Subcutaneous abdominal adipose tissue (tissue), 5 donors: Measurements from ENCODE around the gene CA10.

ENCODE experiments used
- H3K27ac ChIP-seq: one replicate; pipeline ENCODE4 v1.7.0; 2013; ENCODE audit warnings: low read depth, mild to moderate bottlenecking, inconsistent platforms, low read length, moderate library complexity
- H3K27me3 ChIP-seq, 5 donors: one replicate each; pipeline ENCODE4 v1.7.0; 2013; ENCODE audit warnings: low read length in 5 of 5, inconsistent platforms in 1 of 5; ENCODE audit not compliant: control insufficient read depth in 5 of 5, insufficient read depth in 4 of 5
- H3K36me3 ChIP-seq, 5 donors: one replicate each; pipeline ENCODE4 v1.7.0; 2013; ENCODE audit warnings: low read length in 5 of 5; ENCODE audit not compliant: control insufficient read depth in 5 of 5, insufficient read depth in 5 of 5
- H3K4me1 ChIP-seq, 5 donors: one replicate each; pipeline ENCODE4 v1.7.0; 2013; ENCODE audit warnings: low read length in 5 of 5, mild to moderate bottlenecking in 3 of 5, moderate library complexity in 1 of 5; ENCODE audit not compliant: control insufficient read depth in 5 of 5, insufficient read depth in 5 of 5
- H3K4me3 ChIP-seq, 5 donors: one replicate each; pipeline ENCODE4 v1.7.0; 2013; ENCODE audit warnings: low read length in 5 of 5, low read depth in 1 of 5
- H3K9ac ChIP-seq, 5 donors: one replicate each; pipeline ENCODE4 v1.7.0; 2013; ENCODE audit warnings: low read length in 5 of 5, mild to moderate bottlenecking in 4 of 5, moderate library complexity in 3 of 5
- H3K9me3 ChIP-seq, 5 donors: one replicate each; pipeline ENCODE4 v1.7.0; 2013; ENCODE audit warnings: low read length in 5 of 5; ENCODE audit not compliant: control insufficient read depth in 5 of 5
- donor health status: healthy.
- donor health status: healthy.
- donor health status: healthy.
- donor health status: healthy.
- donor health status: healthy.

The CA10 gene

GRCh38 chr17:51661403-51661802 is 497.1 kb downstream of the CA10 start:
- Histone ChIP-seq H3K4me3 (no peak overlapping the region), H3K27me3 (peaks cover 0 to 2% (median 0%) of the 10 kb centered on the region in 5 donors), H3K4me1 (no peaks in the 10 kb centered on the region), H3K9ac (no peak overlapping the region), H3K36me3 (no peaks in the 10 kb centered on the region), H3K9me3 (peaks cover 0 to 2% (median 0%) of the 10 kb centered on the region in 5 donors), H3K27ac (no peak overlapping the region)

DNA sequence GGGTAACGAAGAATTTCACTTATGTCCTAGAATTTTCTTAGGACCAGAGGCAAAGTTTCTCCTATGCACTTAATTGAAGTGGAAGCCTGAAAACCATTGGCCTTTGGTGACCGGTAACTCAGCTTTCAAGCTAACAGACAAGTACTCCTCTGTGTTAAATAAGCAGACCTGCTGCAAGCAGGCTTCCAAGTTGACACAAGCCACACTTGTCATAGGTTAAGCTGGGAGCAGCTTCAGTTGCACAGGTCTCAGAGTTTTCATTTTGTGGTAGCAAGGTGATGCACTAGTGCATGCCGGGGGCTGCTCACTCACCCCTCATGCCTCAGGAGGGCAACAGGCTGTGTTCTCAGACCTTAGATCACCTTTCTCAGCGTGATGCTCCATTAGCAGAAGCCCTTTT is 498.2 kb downstream of the CA10 start:
- no peaks in the 10 kb centered on the region for H3K36me3 ChIP-seq

DNA sequence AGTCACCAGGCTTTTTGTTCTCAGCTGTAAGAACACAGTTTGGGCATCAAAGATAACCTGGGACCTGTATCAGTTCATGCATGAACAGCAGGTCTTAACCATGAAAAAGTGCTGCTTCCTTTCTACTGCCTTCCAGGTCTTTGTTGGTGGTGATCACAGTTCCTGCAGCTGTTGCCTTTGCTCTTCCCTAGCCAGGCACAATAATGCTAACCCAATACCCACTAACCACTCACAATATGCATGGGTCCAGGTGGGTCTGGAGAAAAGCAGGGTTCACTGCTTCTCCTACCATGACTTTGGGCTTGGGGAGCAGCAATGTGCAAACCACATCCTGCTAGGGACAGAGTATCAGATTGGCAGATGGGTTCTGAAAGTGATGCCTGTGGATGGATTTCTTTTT is 501.3 kb downstream of the CA10 start:
- no peaks in the 10 kb centered on the region for H3K36me3 ChIP-seq
- no peaks in the 10 kb centered on the region for H3K4me1 ChIP-seq
- H3K4me3 ChIP-seq: no peak overlapping the region
- no peak overlapping the region for H3K27ac ChIP-seq
- H3K9me3 ChIP-seq: no peaks in the 10 kb centered on the region
- H3K27me3 ChIP-seq: peaks cover 0 to 6% (median 0%) of the 10 kb centered on the region in 5 donors
- no peak overlapping the region for H3K9ac ChIP-seq

More for the DNA sequence above, 498.2 kb downstream of the CA10 start:
- no peaks in the 10 kb centered on the region for H3K9me3 ChIP-seq
- H3K4me1 ChIP-seq: no peaks in the 10 kb centered on the region
- no peak overlapping the region for H3K27ac ChIP-seq
- peaks cover 0 to 6% (median 0%) of the 10 kb centered on the region in 5 donors for H3K27me3 ChIP-seq
- H3K9ac ChIP-seq: no peak overlapping the region
- no peak overlapping the region for H3K4me3 ChIP-seq

DNA sequence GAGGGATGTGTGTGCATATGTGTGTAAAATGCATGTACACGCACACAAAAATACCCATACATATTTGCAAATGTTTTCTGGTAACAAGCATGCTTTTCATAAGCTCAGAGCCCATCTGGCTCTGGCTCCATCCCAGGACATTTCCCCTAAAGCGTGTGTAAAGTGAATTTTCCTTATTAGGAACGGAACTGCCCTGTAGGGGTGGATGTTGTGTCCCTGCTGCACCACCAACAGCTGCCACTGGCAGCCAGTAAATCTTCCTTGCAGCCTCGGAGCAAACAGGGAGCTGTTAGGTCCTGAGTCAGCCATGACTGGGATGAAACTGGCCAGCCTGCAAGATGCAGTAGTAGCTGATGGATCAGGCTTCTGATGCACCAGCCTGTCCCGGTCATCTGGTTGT is 504.6 kb downstream of the CA10 start:
- H3K4me3 ChIP-seq: no peak overlapping the region
- H3K27ac ChIP-seq: no peak overlapping the region
- H3K9ac ChIP-seq: no peak overlapping the region
- no peaks in the 10 kb centered on the region for H3K9me3 ChIP-seq
- H3K4me1 ChIP-seq: no peaks in the 10 kb centered on the region
- H3K27me3 ChIP-seq: peaks cover 0 to 4% (median 0%) of the 10 kb centered on the region in 5 donors
- H3K36me3 ChIP-seq: no peaks in the 10 kb centered on the region

DNA sequence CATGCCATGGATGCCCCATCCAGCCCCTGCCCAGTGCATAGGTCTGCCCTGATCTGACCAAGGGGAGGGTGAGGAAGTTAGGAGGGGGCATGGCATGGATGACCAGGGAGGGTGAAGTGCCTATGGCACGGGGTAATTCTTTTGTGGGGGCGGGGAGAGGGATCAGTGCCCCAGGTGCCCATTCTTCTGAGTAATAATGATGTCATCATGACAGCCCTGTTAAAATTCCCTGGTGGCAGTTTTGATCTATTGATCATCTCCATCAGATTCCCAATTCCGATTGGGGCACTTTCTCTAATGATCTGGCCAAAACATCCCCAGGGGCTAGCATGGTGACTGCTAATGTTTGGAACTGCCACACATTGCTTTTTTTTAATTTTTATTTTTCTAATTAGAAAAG is 506.0 kb downstream of the CA10 start:
- Histone ChIP-seq H3K4me3 (no peak overlapping the region), H3K27ac (no peak overlapping the region)

GRCh38 chr17:51651513-51652298 is 506.8 kb downstream of the CA10 start:
- H3K9ac ChIP-seq: no peak overlapping the region
- no peak overlapping the region for H3K27ac ChIP-seq
- H3K27me3 ChIP-seq: peaks cover 0 to 5% (median 0%) of the 10 kb centered on the region in 5 donors
- H3K4me3 ChIP-seq: no peak overlapping the region
- no peaks in the 10 kb centered on the region for H3K9me3 ChIP-seq
- H3K36me3 ChIP-seq: no peaks in the 10 kb centered on the region
- no peaks in the 10 kb centered on the region for H3K4me1 ChIP-seq

More for the DNA sequence above, 506.0 kb downstream of the CA10 start:
- Histone ChIP-seq H3K4me1 (no peaks in the 10 kb centered on the region), H3K9me3 (no peaks in the 10 kb centered on the region), H3K36me3 (no peaks in the 10 kb centered on the region), H3K27me3 (peaks cover 0 to 4% (median 0%) of the 10 kb centered on the region in 5 donors), H3K9ac (no peak overlapping the region)

- Histone ChIP-seq H3K27ac (no peak overlapping the region), H3K4me3 (no peak overlapping the region)
These were observed 507.7 kb downstream of the CA10 start for GRCh38 chr17:51650772-51651171.

DNA sequence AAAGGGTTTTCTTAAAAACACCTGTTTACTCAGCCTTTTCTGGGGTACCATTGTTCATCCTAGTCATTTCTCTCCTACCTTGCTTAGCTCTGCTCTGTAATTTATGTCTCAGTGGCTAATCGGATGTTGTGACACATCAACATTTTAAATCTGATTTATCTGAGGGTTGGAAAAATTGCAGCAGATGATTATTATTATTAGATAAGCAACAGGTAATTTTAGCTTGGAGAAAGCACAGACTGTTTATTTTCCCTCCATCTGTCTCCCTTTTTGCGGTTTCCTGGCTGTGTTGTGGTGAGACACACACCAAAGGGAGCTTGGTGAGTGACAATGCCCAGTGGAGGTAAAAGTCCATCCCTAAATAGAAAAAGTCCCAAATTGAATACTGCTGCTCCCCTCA is 508.3 kb downstream of the CA10 start:
- Histone ChIP-seq H3K4me1 (no peaks in the 10 kb centered on the region), H3K9ac (no peak overlapping the region), H3K4me3 (no peak overlapping the region), H3K36me3 (no peaks in the 10 kb centered on the region), H3K27me3 (peaks cover 0 to 5% (median 0%) of the 10 kb centered on the region in 5 donors), H3K9me3 (no peaks in the 10 kb centered on the region), H3K27ac (no peak overlapping the region)

More at GRCh38 chr17:51650772-51651171, 507.7 kb downstream of the CA10 start:
- no peaks in the 10 kb centered on the region for H3K9me3 ChIP-seq
- H3K4me1 ChIP-seq: no peaks in the 10 kb centered on the region
- H3K36me3 ChIP-seq: no peaks in the 10 kb centered on the region
- H3K27me3 ChIP-seq: peaks cover 0 to 7% (median 2%) of the 10 kb centered on the region in 5 donors
- no peak overlapping the region for H3K9ac ChIP-seq

- H3K4me1 ChIP-seq: no peaks in the 10 kb centered on the region
- no peaks in the 10 kb centered on the region for H3K36me3 ChIP-seq
- no peak overlapping the region for H3K4me3 ChIP-seq
- H3K27ac ChIP-seq: no peak overlapping the region
- no peaks in the 10 kb centered on the region for H3K9me3 ChIP-seq
- H3K27me3 ChIP-seq: peaks cover 0 to 5% (median 0%) of the 10 kb centered on the region in 5 donors
- no peak overlapping the region for H3K9ac ChIP-seq
These were observed 510.7 kb downstream of the CA10 start for GRCh38 chr17:51647826-51648225.

DNA sequence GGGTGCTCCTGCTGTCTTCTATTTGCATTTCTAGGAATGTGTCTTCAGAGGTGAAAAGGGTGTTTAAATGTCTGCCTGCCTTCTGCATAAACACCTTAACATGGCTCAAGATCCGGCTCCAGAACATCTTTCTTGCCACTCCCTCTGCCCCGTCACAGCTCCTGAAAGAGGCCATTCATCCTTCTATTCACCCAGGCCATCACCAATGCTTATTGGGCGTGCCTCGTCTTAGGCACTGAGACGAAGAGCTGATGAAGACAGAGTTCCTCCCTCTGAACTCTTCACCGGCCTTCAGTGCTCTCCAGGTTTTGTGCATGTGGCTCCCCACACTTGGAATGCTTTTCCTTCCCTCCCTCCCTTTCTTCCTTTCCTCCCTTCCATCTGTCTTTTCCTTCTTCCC is 511.4 kb downstream of the CA10 start:
- Histone ChIP-seq H3K27ac (no peak overlapping the region), H3K27me3 (peaks cover 0 to 5% (median 0%) of the 10 kb centered on the region in 5 donors), H3K4me3 (no peak overlapping the region)

More for the DNA sequence above, 511.4 kb downstream of the CA10 start:
- no peaks in the 10 kb centered on the region for H3K9me3 ChIP-seq
- no peaks in the 10 kb centered on the region for H3K4me1 ChIP-seq
- H3K9ac ChIP-seq: no peak overlapping the region
- H3K36me3 ChIP-seq: no peaks in the 10 kb centered on the region
